ENCODE data around the gene PRMT7.

PRMT7 gene

DNA sequence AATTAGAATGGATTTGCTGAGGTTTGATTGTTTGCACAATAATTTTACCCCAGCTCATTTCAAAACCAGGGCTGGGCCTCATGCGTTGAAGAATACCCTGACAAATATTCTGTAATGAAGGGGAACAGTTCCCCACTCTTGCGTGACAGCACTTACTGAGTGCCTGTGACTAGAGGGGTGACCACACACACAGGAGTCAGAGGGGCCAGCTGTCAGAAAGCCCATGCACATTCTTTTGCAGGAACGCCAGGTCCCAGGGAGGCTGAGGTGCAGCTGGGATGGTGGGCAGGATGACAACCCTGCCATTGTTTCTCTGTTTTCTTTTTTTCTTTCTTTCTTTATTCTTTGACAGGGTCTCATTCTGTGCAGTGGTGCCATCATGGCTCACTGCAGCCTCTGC lies 92.9 kb downstream of the PRMT7 start:
- no peaks in the 10 kb centered on the region for H3K36me3 ChIP-seq (ENCODE audit: insufficient read depth, low read length)
- no peaks in the 10 kb centered on the region for H3K9me2 ChIP-seq (replicated peaks; ENCODE audit: low read depth, low read length)
- peaks cover 17% of the 10 kb centered on the region for H3K4me1 ChIP-seq (ENCODE audit: insufficient read depth, low read length, poor library complexity, severe bottlenecking)
- no peak overlapping the region for H2AFZ ChIP-seq (ENCODE audit: low read length)
- H3K79me2 ChIP-seq (ENCODE audit: insufficient read depth, low read length), result no peaks in the 10 kb centered on the region
- no peaks in the 10 kb centered on the region for H4K20me1 ChIP-seq (ENCODE audit: insufficient read depth, low read length, poor library complexity, severe bottlenecking)
- no peaks in the 10 kb centered on the region for H3F3A ChIP-seq (ENCODE audit: low read depth)
- TF ChIP-seq EZH2phosphoT487 (IDR thresholded peaks at IDR 0.05; ENCODE audit: borderline replicate concordance), result no peak
- no peak overlapping the region for H3K9ac ChIP-seq (ENCODE audit: low read depth, low read length, poor library complexity, severe bottlenecking)
- H3K9me3 ChIP-seq (ENCODE audit: insufficient read depth, low read depth, low read length), result no peaks in the 10 kb centered on the region
- H3K4me2 ChIP-seq (ENCODE audit: low read depth, low read length, poor library complexity, severe bottlenecking), result no peak overlapping the region
- no peak overlapping the region for H3K4me3 ChIP-seq (ENCODE audit: low read length, poor library complexity, severe bottlenecking)
- H3K27me3 ChIP-seq (ENCODE audit: insufficient read depth, low read length, poor library complexity, severe bottlenecking), result no peaks in the 10 kb centered on the region

DNA sequence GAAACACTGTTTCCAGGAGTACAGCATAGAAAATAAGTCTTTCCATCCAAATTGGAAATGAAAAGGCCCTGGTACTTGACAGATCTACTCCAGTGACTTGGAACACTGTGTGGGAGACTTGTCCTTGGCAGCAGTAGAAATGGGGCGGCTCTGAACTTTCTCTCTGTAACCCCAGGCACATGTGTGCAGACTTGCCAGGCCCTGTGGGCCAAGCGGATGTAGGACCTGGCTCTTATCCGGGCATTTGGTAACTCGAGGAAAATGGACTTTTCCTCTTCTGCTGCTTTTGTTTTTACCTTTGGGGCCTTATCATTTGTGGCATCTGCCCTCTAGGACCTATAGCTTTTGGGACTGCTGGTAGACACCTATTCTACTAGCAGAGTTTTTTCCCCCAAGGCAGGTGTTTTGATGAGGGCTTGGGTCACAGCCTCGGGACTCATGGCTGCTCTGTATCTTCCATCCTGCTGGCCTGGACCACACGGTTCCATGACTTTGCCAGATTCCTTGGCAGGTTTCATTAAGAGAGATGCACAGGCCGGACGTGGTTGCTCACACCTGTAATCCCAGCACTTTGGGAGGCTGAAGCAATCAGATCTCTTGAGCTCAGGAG lies 94.0 kb downstream of the PRMT7 start:
- no peak overlapping the region for H3K9ac ChIP-seq (ENCODE audit: low read depth, low read length, poor library complexity, severe bottlenecking)
- TF ChIP-seq, protein P1, sequence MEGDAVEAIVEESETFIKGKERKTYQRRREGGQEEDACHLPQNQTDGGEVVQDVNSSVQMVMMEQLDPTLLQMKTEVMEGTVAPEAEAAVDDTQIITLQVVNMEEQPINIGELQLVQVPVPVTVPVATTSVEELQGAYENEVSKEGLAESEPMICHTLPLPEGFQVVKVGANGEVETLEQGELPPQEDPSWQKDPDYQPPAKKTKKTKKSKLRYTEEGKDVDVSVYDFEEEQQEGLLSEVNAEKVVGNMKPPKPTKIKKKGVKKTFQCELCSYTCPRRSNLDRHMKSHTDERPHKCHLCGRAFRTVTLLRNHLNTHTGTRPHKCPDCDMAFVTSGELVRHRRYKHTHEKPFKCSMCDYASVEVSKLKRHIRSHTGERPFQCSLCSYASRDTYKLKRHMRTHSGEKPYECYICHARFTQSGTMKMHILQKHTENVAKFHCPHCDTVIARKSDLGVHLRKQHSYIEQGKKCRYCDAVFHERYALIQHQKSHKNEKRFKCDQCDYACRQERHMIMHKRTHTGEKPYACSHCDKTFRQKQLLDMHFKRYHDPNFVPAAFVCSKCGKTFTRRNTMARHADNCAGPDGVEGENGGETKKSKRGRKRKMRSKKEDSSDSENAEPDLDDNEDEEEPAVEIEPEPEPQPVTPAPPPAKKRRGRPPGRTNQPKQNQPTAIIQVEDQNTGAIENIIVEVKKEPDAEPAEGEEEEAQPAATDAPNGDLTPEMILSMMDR (conservative IDR thresholded peaks at IDR 0.05; ENCODE audit: low read length), result no peak
- TF ChIP-seq EZH2phosphoT487 (IDR thresholded peaks at IDR 0.05; ENCODE audit: borderline replicate concordance), result no peak
- H3K36me3 ChIP-seq (ENCODE audit: insufficient read depth, low read length), result no peaks in the 10 kb centered on the region
- H3F3A ChIP-seq (ENCODE audit: low read depth), result no peaks in the 10 kb centered on the region
- peaks cover 14% of the 10 kb centered on the region for H3K4me1 ChIP-seq (ENCODE audit: insufficient read depth, low read length, poor library complexity, severe bottlenecking)
- H2AFZ ChIP-seq (ENCODE audit: low read length), result no peak overlapping the region
- H4K20me1 ChIP-seq (ENCODE audit: insufficient read depth, low read length, poor library complexity, severe bottlenecking), result no peaks in the 10 kb centered on the region
- H3K9me2 ChIP-seq (replicated peaks; ENCODE audit: low read depth, low read length), result no peaks in the 10 kb centered on the region
- no peaks in the 10 kb centered on the region for H3K27me3 ChIP-seq (ENCODE audit: insufficient read depth, low read length, poor library complexity, severe bottlenecking)
- no peak overlapping the region for H3K4me2 ChIP-seq (ENCODE audit: low read depth, low read length, poor library complexity, severe bottlenecking)
- no peaks in the 10 kb centered on the region for H3K9me3 ChIP-seq (ENCODE audit: insufficient read depth, low read depth, low read length)
- H3K4me3 ChIP-seq (ENCODE audit: low read length, poor library complexity, severe bottlenecking), result no peak overlapping the region
- H3K79me2 ChIP-seq (ENCODE audit: insufficient read depth, low read length), result no peaks in the 10 kb centered on the region

DNA sequence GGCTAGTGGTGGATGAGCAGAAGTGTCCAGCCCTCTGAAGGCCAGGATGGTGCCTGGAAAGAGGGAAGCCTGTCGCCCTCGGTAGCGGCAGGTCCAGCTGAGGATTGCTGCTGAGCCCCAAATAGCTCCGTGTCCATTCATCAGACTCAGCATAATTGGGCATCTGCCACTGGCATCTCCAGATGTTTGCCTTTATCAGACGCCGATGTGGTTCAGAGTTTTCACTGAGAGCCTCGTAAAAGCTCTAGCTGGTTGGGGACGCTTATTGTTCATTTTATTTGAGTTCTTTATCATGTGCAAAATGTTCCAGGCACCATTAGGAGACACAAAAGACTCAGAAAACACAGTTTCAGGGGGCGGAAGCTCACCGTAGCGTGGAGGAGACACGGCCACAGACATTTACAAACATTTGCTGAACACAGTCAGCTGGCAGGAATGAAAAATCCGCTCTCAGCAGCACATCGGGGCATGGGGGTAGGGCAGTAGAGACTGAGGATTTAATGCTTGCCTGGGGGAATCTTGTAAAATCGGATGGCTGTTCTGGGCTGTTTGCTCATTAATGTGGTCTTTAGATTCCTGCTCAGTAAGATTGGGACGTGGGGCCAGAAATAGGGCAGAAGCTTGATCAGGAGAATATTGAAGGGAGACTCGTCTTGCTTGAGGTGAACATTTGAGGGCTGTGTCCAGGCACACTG lies 95.8 kb downstream of the PRMT7 start:
- TF ChIP-seq, protein P1 (conservative IDR thresholded peaks at IDR 0.05; ENCODE audit: low read length), result no peak
- TF ChIP-seq EZH2phosphoT487 (IDR thresholded peaks at IDR 0.05; ENCODE audit: borderline replicate concordance), result no peak
- H3K4me1 ChIP-seq (ENCODE audit: insufficient read depth, low read length, poor library complexity, severe bottlenecking), result peaks cover 18% of the 10 kb centered on the region
- peak overlapping the region; percentile 84 for H2AFZ ChIP-seq (ENCODE audit: low read length)
- H4K20me1 ChIP-seq (ENCODE audit: insufficient read depth, low read length, poor library complexity, severe bottlenecking), result no peaks in the 10 kb centered on the region
- peak overlapping the region; percentile 25 for H3K9ac ChIP-seq (ENCODE audit: low read depth, low read length, poor library complexity, severe bottlenecking)
- no peaks in the 10 kb centered on the region for H3K9me3 ChIP-seq (ENCODE audit: insufficient read depth, low read depth, low read length)
- no peaks in the 10 kb centered on the region for H3K79me2 ChIP-seq (ENCODE audit: insufficient read depth, low read length)
- H3K4me2 ChIP-seq (ENCODE audit: low read depth, low read length, poor library complexity, severe bottlenecking), result peak overlapping the region; percentile 62
- no peaks in the 10 kb centered on the region for H3F3A ChIP-seq (ENCODE audit: low read depth)
- H3K36me3 ChIP-seq (ENCODE audit: insufficient read depth, low read length), result no peaks in the 10 kb centered on the region
- H3K9me2 ChIP-seq (replicated peaks; ENCODE audit: low read depth, low read length), result no peaks in the 10 kb centered on the region
- no peaks in the 10 kb centered on the region for H3K27me3 ChIP-seq (ENCODE audit: insufficient read depth, low read length, poor library complexity, severe bottlenecking)
- peak overlapping the region; percentile 47 for H3K4me3 ChIP-seq (ENCODE audit: low read length, poor library complexity, severe bottlenecking)
